NAMALWA (cell line): Measurements from ENCODE around the gene HLA-A.
"Not testable (repeated sequence)": the region's sequence is repeated elsewhere in the genome, so short reads cannot be mapped to it uniquely, and the experiment has no call there.

Source experiments
- DNase-seq: peaks from one replicate; pipeline ENCODE4 v3.0.0-alpha.2; 2015; ENCODE audit warnings: low spot score

HLA-A gene

DNA sequence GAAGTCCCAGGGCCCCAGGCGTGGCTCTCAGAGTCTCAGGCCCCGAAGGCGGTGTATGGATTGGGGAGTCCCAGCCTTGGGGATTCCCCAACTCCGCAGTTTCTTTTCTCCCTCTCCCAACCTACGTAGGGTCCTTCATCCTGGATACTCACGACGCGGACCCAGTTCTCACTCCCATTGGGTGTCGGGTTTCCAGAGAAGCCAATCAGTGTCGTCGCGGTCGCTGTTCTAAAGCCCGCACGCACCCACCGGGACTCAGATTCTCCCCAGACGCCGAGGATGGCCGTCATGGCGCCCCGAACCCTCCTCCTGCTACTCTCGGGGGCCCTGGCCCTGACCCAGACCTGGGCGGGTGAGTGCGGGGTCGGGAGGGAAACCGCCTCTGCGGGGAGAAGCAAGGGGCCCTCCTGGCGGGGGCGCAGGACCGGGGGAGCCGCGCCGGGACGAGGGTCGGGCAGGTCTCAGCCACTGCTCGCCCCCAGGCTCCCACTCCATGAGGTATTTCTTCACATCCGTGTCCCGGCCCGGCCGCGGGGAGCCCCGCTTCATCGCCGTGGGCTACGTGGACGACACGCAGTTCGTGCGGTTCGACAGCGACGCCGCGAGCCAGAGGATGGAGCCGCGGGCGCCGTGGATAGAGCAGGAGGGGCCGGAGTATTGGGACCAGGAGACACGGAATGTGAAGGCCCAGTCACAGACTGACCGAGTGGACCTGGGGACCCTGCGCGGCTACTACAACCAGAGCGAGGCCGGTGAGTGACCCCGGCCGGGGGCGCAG lies at the start of gene HLA-A:
Gene HLA-A (plus strand): TSS at position 258 of the 778 bp plus-strand sequence. CDS start 22 bp downstream, at position 280.
- DNase-seq = peak; percentile 95

GRCh38 chr6:29892696-29893095 lies 49.6 kb upstream of the HLA-A start:
- DNase-seq = no peak

- DNase-seq = no peak
These were observed 43.1 kb upstream of the HLA-A start for GRCh38 chr6:29899281-29899680.

DNA sequence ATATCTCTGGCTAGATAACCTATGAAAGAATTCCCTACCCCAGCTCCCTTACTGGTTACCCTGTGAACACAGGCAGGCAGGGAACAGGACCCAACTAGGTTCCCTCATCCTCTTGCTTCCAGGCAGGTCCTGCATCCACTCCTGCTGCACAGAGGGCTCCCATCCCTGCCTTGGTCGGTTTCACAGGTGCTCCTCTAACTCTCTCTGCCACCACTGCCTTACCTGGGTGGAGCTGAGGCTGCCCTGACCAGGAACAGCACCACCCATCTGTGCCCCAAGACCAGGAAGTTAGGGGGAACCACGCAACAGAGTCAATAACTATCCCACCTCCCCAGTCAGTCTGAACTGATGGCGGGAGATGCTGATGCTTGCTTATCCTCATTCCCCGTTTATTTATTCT lies 37.0 kb upstream of the HLA-A start:
- DNase-seq = no peak

- no peak for DNase-seq
These were observed 34.5 kb upstream of the HLA-A start for GRCh38 chr6:29907637-29908340.

- no peak for DNase-seq
These were observed 34.0 kb upstream of the HLA-A start for GRCh38 chr6:29908341-29908662.

- DNase-seq = no peak
These were observed 33.6 kb upstream of the HLA-A start for GRCh38 chr6:29908710-29909109.

DNA sequence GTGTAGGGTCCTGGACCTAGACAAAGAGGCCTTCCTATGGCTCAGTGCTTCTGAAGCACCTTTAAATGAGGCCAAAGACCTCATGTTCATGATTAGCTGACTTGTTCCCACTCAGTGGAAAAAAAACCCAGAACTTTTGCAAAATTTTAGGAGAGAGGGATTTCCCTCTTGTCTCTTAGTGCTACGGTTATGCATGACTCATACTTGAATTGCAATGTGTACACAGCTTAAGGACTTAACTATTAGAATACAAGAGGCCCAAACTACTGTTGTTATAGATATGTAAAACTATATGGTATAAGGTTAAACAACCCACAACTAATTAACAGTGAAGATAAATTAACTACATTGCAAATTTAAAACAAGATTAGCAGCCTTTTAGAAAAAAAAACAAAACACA lies 32.3 kb upstream of the HLA-A start:
- DNase-seq = no peak

- DNase-seq = no peak
These were observed 29.5 kb upstream of the HLA-A start for GRCh38 chr6:29912840-29913239.

- DNase-seq = no peak
These were observed 25.6 kb upstream of the HLA-A start for GRCh38 chr6:29916741-29917140.

DNA sequence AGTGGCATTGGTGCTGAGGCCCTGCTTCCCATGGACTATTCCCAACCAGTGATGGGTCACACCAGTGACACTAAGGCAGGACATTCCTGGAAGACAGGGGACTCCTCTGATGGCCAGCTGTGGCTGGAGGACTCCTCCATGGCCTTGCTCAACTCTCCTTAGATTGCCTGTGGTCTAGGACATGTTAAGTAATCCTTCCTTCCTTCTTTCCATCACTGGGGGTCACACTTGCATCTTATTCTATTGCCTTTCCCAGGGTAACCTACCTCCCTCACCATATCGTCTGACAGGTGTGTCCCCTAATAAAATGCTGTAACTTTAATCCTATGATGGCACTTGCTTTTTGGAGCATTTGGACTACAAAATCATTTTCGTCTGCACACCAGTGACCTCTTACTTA lies 24.5 kb upstream of the HLA-A start:
- DNase-seq = no peak

DNA sequence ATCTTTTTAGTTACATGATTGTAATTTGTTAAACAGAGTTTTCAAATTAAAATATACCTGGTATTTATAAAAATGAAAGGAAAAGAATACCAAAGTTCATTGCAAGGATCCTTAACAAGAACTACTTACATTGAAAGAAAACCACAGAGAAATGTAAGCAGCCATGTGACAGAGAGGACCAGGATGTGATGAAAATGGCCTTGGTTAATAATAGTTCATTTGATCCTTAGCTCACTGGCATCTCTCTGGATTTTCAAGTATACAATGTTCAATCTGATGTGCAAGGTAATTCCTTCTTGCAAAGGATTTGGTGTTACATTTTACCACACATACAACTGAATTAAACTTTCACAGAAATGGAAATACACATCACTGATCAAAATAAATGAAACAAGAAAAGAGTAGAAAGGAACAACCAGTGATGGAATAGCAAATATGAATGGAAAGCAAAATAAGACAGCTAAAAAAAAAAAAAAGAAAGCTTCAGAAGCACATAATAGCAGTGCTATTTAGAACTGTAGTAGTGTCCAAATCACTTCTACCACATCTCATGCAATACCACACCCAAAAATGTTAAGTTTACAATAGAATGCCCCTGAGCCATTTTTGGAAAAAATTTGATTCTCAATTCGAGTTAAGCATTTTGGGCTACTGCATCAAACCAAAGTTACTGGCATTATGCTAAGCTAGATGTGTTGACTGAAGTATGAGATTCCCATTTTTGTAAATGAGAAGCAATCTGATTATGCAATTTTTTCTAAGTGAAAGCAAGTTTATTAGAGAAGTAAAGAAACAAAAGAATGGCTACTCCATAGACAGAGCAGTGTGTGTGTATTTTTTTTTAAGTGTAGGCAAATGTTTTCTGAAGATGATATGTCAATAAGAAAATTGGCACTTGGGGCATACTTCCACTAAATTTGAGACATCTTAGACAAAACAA lies 22.6 kb upstream of the HLA-A start:
- DNase-seq = no peak

DNA sequence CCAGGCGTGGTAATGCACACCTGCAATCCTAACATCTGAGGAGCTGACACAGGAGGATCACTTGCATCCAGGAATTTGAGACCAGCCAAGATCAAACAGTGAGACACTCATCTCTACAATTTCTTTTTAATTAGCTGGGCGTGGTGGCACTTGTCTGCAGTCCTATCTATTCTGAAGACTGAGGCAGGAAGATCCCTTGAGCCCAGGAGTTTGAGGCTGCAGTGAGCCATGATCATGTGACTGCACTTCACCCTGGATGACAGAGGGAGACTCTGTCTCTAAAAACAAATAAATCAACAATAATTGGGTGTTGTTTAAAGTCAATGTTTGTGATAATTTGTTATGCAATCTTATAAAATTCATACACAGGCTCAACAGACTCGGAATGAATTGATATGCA lies 18.0 kb upstream of the HLA-A start:
- DNase-seq = no peak

DNA sequence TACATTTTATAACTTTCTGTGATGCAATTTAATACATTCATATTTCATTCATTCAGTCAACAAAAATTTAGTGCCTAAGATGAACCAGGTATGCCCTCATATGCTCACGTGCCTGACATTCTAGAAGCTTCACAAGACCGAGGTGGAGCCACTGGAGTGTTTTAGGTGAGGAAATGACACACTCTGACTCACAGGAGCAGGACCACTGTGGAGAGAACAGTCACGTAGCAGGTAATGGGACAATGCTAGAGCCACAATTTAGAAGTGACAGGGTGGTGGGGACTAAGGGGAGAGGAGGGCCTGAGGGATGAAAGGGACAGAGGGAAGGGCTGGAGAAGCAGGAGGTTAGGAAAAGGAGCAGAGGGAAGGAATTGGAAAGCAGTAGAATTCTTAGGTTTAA lies 17.6 kb upstream of the HLA-A start:
- DNase-seq = no peak

GRCh38 chr6:29925321-29925720 lies 17.0 kb upstream of the HLA-A start:
- no peak for DNase-seq

GRCh38 chr6:29925727-29926412 lies 16.5 kb upstream of the HLA-A start:
- DNase-seq = no peak

- peak; percentile 81 for DNase-seq
These were observed 15.7 kb upstream of the HLA-A start for GRCh38 chr6:29926413-29927274.

GRCh38 chr6:29927275-29927569 lies 15.1 kb upstream of the HLA-A start:
- DNase-seq = no peak

- DNase-seq = no peak
These were observed 14.4 kb upstream of the HLA-A start for GRCh38 chr6:29927841-29928388.

DNA sequence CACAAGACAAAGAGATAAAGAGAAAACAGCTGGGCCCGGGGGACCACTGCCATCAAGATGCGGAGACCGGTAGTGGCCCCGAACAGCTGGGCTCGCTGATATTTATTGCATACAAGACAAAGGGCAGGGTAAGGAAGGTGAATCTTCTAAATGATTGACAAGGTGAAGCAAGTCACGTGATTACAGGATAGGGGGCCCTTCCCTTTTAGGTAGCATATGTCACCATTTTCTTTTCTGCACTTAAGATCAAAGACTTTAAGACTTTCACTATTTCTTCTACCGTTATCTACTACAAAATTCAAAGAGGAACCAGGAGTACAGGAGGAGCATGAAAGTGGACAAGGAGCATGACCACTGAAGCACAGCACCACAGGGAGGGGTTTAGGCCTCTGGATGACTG lies 12.3 kb upstream of the HLA-A start:
- not testable (repeated sequence) for DNase-seq

DNA sequence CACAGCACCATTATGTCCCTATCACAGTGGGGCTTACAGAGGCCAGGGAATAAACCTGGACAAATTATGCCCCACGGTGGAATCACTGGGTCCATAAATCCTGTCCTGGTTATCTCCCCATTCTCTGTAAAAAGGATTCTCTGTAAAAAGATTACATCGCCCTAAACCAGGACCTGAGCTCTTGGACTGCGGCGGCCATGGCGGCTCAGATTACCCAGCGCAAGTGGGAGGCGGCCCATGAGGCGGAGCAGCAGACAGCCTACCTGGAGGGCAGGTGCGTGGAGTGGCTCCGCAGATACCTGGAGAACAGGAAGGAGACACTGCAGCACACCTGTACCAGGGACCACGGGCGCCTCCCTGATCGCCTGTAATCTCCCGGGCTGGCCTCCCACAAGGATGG lies 8.4 kb upstream of the HLA-A start:
- DNase-seq = no peak
